HG03571 (cell line): Measurements from ENCODE around the gene SPECC1.
"Not testable (repeated sequence)": the region's sequence is repeated elsewhere in the genome, so short reads cannot be mapped to it uniquely, and the experiment has no call there.

Source experiments
- ATAC-seq: cut with Tn5 transposase; IDR thresholded peaks from one replicate; pipeline ENCODE4 v1.9.1; 2021; ENCODE audit not compliant: unreplicated experiment

The SPECC1 gene

GRCh38 chr17:20263115-20263433 is 253.9 kb downstream of the SPECC1 start:
- ATAC-seq = not testable (repeated sequence)

- no peak for ATAC-seq
Measured at GRCh38 chr17:20263595-20263994, 254.4 kb downstream of the SPECC1 start.

- ATAC-seq = no peak
Measured at GRCh38 chr17:20264996-20265395, 255.8 kb downstream of the SPECC1 start.

- no peak for ATAC-seq
Measured at GRCh38 chr17:20266806-20267458, 257.8 kb downstream of the SPECC1 start.

- no peak for ATAC-seq
Measured at GRCh38 chr17:20267459-20267842, 258.3 kb downstream of the SPECC1 start.

- ATAC-seq = no peak
Measured at GRCh38 chr17:20270369-20270768, 261.2 kb downstream of the SPECC1 start.

GRCh38 chr17:20271011-20271610 is 262.0 kb downstream of the SPECC1 start:
- no peak for ATAC-seq

- ATAC-seq = no peak
Measured at GRCh38 chr17:20273741-20274500, 264.8 kb downstream of the SPECC1 start.

- ATAC-seq = no peak
Measured at GRCh38 chr17:20275653-20276052, 266.5 kb downstream of the SPECC1 start.

- no peak for ATAC-seq
Measured at GRCh38 chr17:20276421-20276820, 267.3 kb downstream of the SPECC1 start.

- no peak for ATAC-seq
Measured at GRCh38 chr17:20278805-20279204, 269.6 kb downstream of the SPECC1 start.

- ATAC-seq = no peak
Measured at GRCh38 chr17:20279631-20280030, 270.5 kb downstream of the SPECC1 start.

GRCh38 chr17:20280051-20280450 is 270.9 kb downstream of the SPECC1 start:
- ATAC-seq = no peak

- no peak for ATAC-seq
Measured at GRCh38 chr17:20280851-20281250, 271.7 kb downstream of the SPECC1 start.

- ATAC-seq = no peak
Measured at GRCh38 chr17:20281860-20282259, 272.7 kb downstream of the SPECC1 start.

- no peak for ATAC-seq
Measured at GRCh38 chr17:20282526-20283308, 273.6 kb downstream of the SPECC1 start.

GRCh38 chr17:20284022-20284421 is 274.9 kb downstream of the SPECC1 start:
- ATAC-seq = no peak

GRCh38 chr17:20284570-20285295 is 275.6 kb downstream of the SPECC1 start:
- ATAC-seq = no peak

GRCh38 chr17:20289984-20290383 is 280.8 kb downstream of the SPECC1 start:
- no peak for ATAC-seq

GRCh38 chr17:20291853-20292252 is 282.7 kb downstream of the SPECC1 start:
- no peak for ATAC-seq

GRCh38 chr17:20293501-20293900 is 284.3 kb downstream of the SPECC1 start:
- no peak for ATAC-seq
